HG02884 (cell line): ENCODE data around the gene IRF2BP2.

Experiments used
- ATAC-seq: cut with Tn5 transposase; IDR thresholded peaks from one replicate; pipeline ENCODE4 v1.9.1; 2021; ENCODE audit warnings: mild to moderate bottlenecking, moderate library complexity; ENCODE audit not compliant: unreplicated experiment

The IRF2BP2 gene

DNA sequence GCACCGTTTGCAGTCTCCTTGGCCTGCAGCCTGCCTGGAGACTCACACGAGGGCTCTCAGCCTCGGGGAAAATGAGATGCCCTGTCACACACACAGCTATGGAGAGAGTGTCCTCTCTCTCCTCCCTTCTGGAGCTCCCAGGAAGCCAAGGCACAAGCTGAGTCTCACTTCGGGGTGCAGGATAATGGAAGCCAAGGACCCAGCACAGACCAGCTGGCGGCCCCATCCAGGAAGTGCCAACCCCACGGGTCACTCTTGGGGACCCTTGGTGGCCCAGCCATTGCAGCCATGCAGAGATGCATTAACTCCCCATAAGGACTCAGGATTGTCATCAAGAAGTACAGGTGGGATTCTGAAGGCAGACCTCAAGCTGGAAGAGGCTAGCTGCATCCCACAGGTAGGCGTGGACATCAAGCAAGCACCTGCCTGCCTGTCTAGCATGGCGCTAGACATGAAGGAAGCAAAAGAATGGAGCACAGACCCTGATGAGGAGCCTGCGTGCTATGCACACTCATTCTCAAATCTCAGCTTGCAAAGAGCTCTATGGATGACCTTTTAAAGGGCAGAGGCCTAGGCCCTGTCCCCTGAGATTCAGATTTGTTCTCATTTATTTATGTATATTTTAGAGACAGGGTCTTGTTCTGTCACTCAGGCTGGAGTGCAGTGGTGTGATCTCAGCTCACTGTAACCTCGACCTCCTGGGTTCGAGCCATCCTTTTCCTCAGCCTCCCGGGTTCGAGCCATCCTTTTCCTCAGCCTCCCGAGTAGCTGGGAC lies 49.9 kb downstream of the IRF2BP2 start:
- ATAC-seq: no peak

DNA sequence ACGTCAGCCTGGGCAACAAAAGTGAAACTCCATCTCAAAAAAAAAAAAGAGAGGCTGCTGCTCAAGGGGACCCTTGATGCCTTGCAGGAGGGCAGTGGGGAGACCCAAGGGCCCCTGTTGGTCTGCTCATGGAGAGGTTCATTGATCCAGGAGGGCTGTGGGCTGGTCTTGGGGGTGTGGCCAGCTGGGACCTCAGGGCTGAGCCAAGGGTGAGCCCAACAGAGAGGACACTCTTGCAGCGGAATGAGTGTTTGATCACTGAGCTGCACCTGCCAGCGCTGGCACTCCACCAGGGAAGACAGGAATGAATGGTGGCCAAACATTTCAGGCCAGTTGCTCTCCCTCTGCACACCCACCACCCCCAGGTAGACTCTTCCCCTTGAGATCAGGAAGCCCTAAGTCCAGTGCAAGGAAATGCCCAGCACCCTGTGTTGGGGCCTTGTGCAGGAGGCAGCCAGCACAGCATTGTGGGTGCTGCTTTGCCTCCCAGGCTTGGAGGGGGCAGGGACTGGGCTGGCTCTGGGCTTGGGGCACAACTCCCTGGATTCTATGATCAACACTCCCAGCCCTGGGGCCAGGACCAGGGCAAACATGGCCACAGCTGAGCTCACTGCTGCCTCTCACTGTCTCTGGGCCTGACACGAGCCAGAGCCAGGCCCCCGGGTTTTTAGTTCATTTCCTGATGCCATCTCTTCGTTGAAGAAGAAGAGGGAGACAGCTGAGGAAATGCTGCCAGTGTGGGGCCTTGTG lies 50.7 kb downstream of the IRF2BP2 start:
- ATAC-seq: no peak

DNA sequence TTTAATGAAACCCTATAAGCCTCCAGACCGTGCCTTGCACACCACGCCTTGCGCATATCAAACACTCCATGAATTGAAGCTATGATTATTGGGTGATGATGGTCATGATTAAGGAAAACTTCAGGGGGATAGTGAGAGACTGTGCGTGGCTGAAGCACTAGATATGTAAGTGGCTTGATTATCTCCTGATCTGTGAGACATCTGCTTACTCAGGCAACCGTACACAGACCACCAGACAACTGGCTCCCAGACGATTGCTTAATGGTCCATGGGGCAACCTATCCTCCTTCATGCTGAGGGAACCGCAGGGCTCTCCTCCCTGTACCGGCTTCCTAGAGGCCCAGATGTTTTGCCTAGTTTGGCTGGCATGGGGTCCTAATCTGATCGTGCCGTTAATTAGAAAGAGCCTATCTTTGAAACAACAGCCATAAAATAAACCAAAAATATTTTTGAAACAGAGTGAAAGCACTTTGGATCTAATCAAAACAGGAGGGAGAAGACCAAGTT lies 51.6 kb downstream of the IRF2BP2 start:
- no peak for ATAC-seq

DNA sequence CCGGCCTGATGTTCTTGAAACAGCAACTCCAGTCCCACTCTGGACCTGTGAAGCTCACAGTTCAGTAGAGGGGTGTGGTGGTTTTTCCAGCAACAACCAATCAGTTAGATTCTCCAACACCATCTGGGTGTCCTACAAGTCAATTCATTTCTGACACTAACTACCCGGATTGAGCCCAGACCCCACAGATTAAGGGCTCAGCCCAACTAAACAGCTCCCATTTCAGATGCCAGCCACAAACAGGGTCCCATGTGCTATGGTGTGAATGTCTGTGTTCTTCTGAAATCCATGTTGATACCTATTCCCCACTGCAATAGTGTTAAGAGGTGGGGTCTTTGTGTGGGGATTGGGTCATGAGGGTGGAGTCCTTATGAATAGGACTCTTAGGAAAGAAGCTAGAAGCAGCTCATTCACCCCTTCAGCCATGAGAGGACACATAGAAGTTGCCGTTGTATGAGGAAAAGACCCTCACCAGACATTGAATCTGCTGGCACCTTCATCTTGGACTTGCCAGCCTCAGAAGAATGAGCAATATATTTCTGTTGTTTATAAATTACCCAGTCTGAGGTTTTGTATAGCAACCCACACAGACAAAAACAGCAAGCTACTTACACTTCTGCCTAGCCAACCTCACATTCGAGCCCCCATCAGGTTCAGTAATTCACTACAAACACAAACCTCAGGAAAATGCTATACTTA lies 53.6 kb downstream of the IRF2BP2 start:
- no peak for ATAC-seq

DNA sequence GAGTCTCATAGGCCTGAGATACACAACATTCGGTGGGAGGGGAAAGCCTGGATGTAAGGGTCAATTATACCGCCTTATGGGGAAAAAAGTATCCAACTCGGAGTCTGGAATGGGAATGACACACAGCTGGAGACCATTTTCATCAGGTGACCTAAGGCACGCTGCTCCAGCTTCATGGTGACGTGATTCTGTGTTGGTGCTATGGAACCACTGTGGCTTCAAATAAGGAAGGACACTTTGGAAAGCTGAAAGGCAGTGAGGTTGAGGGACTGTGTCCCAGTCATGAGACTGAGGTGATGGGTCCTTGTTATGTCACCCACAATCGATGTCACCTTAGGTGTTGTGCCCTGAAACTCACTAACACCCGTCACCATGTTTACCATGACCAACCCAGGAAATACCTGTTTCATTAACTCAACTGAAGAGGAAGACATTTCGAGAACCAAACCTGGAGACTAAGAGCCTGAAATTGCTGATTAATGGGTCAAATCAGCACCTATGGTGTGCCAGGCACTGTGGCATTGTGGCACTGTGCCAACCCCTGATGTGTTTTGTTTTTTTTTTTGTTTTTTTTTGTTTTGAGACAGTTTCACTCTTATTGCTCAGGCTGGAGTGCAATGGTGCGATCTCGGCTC lies 54.5 kb downstream of the IRF2BP2 start:
- ATAC-seq: no peak

DNA sequence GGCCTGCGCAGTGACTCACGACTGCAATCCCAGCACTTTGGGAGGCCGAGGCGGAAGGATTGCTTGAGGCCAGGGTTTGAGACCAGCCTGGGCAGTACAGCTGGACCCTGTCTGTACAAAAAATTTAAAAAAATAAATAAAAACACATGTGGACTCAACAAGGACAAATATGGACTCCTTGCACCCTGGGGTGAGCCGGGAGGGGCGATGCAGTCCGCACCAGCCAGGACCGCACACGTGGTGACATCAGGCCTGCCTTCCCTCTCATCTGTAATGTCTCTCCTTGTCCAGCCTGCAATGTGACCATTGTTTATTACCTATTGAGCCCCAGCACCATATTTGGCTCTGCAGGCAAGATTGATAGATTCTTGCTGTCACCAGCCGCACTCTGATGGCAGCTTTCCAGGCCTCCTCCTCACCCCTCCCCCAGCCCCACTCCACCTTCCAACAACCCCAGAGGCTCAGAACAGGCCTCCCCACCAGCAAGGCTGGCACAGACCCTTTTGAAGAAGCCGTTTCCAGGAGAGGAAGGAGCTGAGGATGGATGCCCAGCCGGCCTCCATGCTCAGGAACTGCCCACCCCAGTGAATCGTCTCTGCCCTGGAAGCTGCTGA lies 55.2 kb downstream of the IRF2BP2 start:
- no peak for ATAC-seq
